LoVo (cell line): ENCODE results near the gene RNF187.

Experiments
- DNase-seq: peaks from one replicate; pipeline ENCODE4 v3.0.0-alpha.2; 2016; ENCODE audit warnings: low spot score

The RNF187 gene

DNA sequence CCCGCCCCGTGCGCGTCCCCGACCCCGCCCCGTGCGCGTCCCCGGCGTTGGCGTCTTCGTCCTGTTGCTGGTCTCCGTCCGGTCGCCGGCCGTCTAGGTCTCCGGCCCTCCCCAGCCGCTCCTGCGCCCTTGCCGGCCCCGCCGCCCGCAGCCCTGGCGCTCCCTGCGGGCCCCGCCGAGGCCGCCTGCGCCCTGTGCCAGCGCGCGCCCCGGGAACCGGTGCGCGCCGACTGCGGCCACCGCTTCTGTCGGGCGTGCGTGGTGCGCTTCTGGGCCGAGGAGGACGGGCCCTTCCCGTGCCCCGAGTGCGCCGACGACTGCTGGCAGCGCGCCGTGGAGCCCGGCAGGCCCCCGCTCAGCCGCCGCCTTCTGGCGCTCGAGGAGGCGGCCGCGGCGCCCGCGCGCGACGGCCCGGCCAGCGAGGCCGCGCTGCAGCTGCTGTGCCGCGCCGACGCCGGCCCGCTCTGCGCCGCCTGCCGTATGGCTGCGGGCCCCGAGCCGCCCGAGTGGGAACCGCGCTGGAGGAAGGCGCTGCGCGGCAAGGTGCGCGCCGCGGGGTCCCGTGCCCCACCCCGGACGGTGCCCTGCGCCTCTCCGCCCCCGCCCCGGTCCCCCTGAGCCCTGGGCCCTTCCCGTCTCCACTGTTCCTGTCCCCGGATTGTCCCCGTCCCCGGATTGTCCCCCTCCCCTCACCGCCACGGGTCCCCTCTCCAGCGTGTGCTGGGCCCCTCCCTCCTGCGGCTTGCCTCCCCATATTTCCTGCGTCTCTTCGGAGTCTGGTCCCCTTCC lies at the start of gene RNF187:
RNF187 (plus strand) TSS at position 47 of the 789 bp plus-strand sequence.
- peak; percentile 14 for DNase-seq

DNA sequence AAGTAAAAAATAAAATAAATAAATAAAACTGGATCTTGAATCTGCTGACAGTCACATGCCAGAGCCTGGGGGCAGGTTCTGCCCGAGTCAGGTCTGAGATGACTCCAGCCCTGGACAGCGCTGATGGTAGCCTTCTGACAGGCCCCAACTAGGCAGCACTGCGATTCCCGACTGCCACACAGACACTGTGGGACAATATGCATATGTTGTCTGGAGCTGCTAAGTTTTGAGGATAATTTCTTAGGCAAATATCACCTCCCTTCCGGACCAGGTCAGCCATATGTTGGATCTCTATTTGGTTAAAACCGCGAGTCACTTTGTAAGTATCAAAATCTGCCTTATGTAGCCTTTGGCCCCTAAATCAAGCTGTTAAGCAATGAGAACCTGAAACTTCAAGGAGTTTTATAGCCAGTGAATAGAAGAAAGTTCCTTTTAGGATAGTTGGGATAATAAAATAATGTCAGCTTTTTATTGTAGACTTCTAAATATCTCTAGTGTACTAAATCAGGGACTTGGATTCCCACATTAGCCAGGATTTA lies 49.7 kb upstream of the RNF187 start:
- no peak for DNase-seq

DNA sequence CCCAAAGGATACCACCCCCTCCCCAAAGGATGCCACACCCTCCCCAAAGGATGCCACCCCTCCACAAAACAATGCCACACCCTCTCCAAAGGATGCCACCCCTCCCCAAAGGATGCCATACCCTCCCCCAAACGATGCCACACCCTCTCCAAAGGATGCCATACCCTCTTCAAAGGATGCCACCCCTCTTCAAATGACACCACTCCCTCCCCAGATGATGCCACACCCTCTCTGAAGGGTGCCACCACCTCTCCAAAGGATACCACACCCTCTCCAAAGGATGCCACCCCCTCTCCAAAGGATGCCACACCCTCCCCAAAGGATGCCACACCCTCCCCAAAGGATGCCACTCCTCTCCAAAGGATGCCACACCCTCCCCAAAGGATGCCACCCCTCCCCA lies 48.9 kb upstream of the RNF187 start:
- DNase-seq = no peak

DNA sequence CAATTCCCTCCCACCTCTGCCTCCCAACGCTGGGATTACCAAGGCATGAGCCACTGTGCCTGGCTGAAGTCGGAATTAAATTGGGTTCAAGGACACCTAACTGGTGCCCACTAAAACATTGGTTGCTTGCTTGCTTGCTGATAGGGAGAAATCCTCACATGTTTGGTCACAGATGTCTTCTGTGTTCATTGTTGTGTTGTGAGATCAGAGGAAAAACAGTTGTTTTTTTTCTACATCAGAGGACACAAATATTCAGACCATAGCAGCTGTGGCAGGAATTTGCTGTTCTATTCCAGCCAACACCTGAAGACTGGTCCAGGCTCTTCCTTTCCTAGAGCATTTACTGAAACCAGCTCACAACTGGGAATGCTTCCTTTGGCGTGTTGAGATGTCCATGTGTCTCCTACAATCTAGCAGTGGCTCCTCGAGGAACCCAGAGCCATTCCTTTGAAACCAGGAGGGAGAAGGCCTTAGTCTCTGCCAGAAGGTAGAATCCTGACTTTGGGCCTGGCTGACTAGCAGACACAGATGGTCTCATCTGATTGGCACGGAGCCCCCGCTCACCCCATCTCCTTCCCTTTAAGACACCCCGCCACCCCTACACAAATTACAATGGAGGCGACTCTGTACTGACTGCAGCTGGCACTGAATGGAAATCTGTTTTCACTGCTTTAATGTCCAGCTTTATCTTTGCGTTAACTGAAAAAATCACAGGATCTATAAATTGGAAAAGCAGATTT lies 46.3 kb upstream of the RNF187 start:
- DNase-seq = no peak

DNA sequence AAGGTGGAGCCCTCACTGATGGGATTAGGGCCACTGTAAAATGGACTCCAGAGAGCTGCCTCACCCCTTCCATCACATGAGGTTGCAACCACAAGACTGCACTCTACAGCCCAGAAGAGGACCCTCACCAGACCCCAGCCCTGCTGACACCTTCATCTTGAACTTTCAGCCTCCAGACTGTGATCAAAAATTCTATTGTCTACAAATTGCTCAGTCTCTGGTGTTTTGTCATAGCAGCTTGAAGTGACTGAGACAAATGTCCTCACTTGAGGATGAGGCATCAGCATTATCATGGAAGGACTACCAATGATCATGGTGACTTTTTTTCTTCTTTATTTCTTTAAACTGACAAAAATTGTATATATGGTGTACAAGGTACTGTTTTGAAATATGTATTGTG lies 43.8 kb upstream of the RNF187 start:
- DNase-seq = no peak

DNA sequence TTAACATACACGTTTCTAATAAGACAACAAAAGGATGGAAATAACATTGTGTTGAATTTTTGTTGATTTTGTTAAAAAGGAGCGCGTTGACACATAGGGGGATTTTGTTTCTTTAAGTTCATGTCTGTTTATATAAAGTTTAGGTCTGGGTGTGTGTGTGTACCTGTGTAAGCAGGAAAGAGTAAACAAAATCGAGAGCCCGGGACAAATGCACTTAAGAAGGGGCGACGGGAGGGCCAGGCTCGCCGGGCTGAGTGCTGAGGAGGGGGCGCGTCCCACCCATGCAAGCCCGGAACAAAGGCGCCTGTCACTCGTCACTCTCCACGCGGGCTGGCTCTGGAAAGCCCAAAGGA lies 41.7 kb upstream of the RNF187 start:
- no peak for DNase-seq

DNA sequence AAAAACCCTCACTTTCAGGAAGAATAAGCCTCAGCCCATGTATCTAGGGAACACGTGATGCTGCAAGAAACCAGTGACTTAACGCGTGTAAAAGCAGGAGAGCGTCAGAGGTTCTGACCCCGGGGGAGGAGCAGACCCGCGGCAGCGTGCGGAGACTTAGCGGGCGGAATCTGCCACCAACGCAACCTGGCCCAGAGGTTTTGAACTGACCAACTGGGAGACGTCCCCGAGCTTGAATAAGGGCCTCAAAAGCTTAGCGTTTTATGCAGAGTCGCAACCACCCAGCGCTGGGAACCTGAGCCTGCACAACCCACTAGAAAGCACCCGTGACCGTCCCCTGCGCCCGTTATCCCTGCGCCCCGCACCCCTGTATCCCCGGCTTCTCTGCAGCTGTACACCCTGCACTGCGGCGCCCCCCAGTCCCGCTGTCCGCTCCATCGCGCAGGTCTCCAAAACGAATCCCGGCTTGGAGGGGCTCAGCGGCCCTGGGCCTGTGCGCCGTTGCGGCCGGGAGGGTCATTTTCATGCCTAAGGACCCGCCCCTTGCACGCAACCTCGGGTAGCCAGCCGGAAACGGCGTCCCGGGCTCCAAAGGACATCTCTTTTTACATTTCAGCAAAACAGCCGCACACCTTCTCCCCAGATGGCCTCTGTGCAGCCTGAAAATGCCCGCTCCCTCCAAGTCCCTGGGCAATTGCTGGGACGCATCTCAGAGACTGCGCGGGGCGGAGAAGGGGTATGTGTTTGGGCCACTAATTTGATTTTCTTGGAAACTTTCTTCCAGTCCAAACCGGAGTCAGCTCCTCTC lies 41.1 kb upstream of the RNF187 start:
- DNase-seq = no peak

DNA sequence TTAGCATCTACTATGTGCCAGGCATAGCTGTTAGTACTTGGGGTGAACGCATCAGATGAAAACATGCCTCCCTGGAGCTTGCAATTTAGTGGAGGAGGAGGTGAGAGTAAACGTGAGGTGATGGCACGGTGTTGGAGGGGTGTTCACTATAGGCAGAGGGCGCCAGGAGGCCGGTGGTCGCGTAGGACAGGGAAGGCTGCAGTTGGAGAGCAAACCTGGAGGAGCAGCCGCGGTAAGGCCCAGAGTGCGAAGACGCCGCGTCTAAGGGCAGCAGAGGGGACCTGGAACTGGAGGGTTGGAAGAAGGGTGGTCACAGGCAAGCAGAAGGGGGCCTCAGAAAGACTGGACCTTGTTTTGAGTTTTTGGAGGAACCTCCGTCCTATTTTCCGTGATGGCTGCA lies 40.3 kb upstream of the RNF187 start:
- DNase-seq = no peak

DNA sequence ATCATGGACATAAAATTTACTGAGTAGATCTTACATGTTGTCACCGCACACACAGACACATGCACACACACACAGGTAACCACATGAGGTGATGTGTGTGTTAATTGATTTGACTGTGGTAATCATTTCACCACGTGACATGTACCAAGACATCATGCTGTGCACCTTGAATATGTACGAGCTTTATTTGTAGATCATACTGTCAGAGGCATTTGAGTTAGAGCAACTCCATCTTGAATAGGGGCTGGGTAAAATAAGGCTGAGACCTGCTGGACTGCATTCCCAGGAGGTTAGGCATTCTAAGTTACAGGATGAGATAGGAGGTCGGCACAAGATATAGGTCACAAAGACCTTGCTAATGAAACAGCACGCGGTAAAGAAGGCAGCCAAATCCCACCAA lies 38.8 kb upstream of the RNF187 start:
- DNase-seq = no peak

DNA sequence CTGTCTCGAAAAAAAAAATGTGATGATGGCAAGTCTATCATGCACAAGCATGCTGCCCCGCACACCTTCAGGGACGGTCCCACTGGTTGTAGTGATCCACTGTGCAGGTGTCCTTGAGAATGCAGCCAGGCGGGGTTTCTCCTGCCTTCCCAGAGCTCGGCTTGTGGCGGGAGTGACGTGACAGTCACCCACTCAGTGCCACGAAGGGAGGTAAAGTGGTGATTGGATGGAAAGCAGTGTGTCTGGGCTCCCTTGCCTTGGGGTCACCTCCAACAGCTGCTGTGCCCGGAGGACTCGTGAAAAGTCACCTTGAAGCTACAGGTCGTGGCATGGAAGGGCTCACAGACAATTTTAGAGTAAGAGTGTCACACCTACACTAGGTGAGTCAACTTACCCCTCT lies 37.0 kb upstream of the RNF187 start:
- no peak for DNase-seq

DNA sequence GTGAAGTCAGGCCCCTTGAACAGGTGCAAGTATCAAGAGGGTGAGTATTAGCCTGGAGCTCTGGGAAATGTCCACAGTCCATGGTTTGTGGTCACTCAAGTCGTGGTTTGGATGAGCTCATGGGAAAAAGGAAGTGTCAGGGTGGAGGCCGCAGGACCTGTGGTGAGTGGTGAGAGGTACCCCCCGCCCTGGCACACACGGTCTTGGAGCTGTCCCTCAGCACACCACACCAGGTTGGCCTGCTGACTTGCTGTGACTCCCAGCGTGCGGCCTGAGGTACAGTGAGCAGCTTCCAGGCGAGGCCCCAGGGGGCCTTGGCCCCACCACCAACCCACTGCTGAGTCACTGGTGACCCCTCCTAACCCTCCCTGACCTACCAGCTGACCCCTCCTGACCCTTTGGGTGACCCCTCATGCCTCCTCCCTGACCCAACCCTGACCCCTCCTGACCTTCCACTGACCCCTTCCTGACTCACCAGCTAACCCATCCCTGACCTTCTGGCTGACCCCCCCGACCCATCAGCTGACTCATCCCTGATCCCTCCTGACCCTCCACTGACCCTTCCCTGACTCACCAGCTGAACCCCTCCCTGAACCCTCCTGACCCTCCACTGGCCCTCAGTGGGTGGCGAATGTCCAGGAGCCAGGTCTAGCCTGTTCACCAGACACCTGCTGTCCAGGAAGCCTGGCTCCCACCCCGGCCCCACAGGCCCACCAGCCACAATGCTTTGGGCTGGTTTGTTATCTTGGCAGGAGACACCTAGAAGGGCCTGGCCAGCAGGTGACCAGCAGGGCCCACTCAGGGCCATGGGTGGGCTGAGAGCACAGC lies 34.8 kb upstream of the RNF187 start:
- peak; percentile 15 for DNase-seq

DNA sequence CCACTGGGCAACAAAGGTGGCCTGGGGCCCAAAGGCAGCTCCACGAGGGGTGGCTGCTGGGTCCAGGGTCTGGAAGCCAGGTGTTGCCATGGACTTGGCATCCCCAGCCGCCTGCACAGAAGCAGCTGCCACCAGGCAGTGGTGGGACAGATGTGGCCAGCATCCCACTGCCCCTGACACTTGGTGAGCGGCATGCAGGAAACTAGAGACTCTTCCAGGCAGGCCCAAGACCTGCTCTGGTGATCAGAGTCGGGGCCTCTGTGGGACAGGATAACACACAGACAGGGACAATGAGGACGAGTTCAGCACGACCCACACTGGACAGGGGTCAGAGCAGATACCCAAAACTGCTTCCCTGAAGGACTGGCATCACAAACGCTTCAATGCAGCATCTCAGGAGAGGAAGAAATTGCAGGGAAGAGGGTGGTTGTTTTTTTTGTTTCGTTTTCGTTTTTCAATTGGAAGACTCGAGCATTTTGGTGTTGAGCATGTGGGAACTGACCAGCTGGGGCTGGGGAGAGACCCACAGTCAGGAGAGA lies 34.1 kb upstream of the RNF187 start:
- no peak for DNase-seq

DNA sequence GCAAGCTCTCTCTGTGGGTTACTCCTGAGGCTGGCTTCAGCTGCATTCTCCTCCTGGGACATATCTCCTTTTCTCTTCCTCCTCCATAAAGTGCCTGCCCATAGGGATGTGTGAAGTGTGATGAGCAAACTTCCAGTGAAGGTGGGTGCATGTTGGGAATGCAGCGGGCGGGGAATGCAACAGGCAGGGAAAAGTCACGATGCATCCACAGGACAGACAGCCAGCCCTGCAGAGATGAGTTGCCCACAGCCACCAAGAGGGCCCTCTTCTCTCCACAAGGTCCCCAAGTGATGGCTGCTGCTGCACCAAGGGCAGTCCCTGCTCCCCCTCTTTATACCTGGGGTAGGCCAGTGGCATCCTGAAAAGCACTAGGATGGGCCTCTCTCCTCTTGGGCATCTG lies 33.6 kb upstream of the RNF187 start:
- no peak for DNase-seq

DNA sequence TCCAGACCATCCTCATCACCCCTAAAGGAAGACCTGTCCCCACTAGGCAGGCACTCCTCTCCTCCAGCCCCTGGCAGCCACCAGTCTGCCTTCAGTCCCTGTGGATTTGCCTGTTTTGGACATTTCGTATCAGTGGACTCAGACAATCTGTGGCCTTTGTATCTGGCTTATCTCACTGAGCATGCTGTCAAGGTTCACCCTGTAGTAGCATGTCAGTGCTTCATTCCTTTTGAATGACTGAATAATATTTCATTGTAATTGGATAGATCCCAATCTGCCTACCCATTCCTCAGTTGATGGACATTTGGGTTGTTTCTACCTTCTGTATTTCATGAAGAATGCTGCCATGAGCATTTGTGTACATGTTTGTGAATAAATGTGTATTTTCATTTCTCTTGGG lies 32.9 kb upstream of the RNF187 start:
- no peak for DNase-seq

DNA sequence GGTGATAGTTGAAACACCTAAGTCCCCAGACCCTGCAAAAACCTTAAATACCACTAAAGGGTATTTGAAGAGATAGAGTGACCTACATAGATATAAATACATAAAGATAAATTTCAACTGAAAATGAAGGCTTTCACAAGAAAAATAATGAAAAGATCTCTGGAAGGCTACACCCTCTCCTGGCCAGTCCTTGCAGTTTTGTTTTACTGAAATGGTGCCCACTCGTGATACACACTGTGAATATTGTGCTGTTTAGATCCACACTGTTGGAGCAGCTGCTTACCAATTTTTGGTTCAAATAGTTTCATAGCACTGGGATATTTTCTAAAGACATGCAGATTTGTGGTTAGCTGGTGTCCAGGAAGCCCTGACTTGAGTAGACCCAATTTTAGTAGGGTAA lies 31.5 kb upstream of the RNF187 start:
- no peak for DNase-seq

DNA sequence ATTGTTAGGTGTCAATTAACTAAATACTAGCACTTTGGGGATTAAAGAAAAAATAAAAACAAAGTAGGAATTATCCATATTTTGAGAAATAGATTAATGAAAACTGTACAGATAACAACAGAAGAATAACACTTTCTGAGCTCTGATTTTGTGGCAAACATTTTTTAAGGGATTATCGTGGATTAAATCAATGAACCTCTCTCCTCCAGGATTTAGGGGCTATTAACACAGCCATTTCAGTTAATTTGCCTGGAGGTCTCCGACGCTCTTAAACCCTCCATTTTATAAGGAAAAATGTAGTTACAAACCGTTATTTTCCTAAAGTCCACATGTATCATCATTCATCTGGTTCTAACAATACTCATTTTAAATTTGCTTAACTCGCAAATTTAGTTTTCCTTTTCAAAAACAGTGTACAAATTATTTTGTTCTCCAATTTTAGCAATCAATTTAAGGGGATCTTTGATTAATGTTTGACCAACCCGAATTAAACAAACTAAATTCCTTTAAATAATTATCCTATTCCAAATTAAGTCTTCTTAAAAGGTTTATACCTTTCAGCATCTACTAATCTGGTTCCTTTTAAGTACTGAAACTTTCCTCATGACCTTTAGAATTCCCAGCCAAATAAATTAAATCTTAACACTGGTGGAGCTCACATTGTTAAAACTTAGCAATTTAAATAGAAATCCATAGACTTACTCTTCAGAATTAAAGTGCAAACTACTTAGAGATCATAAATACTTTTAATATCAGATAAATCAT lies 30.7 kb upstream of the RNF187 start:
- DNase-seq = no peak

DNA sequence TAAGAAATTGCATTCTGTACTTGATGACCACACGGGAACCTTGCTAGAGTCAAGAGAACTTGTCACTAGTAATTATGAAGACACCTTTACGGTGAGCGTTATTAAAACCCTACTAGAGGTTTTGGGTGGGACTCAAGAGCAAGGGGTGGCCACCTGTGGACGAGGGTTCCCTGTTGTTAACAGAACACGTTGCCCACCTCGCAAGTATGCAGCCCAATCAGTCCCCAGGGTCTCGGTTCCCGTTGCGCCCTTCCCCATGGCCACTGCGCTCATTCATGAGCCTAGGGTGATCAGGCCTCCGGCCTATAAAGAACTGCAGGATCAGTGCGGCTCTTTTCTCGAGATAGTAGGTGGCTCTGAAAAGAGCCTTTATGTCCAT lies 30.2 kb upstream of the RNF187 start:
- peak; percentile 8 for DNase-seq

DNA sequence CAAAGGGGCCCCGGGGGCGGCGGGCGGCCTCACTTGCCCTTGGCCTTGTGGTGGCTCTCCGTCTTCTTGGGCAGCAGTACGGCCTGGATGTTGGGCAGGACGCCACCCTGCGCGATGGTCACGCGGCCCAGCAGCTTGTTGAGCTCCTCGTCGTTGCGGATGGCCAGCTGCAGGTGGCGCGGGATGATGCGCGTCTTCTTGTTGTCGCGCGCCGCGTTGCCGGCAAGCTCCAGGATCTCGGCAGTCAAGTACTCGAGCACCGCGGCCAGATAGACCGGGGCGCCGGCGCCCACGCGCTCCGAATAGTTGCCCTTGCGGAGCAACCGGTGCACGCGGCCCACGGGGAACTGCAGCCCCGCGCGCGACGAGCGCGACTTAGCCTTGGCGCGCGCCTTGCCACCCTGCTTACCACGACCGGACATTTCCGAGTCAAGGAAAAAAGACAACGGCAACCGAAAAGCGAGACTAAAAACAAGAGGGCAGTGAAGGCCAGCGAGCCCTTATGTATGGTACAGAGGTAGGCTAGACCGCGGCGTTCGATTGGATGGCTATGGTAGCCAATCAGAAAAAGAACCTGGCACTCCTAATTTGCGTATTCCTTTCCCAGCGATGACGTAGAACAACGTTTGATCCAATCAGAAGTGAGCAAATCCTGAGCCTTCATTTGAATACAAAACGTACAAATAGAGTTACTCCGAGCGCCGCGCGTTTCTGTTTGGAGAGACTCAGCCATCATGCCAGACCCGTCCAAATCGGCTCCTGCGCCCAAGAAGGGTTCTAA lies 29.6 kb upstream of the RNF187 start:
- peak; percentile 98 for DNase-seq

DNA sequence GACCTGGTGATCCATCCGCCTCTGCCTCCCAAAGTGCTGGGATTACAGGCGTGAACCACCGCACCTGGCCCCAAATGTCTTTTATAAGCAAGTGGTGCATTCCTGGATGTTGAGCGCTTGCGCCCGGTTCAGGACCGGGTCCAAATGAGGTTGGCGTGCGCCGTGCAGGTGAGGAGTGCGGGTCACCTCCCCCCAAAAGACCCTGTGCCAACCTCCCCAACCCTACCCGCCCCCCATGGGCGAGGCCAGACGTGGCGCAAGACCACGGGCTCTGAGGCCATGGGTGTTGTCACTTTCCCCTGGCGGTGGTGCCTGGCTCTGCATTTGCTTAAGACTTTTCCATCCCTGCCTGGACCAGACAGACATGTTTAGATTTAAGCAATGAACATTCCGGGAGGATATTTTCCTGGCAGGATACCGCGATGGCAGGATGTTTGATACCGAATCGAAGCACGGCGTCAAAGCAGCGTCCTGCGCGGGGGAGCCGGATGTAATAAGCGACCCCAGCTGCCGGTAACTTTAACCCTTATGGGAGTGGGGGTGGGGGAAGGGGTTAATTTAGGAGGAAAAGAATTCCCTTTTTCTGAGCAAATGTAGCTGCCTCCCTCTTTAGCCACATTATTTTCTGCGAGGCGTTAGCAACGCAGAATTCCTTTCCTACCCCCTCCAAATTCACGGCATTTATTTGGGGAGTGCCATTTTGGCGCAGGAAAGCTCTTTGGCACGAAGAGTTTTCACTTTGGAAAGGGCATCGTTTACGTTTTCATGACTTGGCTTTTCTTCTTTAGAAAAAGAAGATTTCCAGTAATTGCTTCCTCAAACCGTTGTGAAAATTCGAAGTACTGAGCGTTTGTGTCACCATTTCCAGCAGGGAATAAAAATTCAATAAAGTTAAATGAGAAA lies 27.8 kb upstream of the RNF187 start:
- DNase-seq = peak; percentile 76
